Smooth muscle cell (in vitro differentiated cells): ENCODE measurements around the gene RAB12. TPM values are rescaled to one million over a fixed set of nuclear protein-coding genes. Genes with fewer than 3 reads are reported as not detected.

ENCODE experiments used
- DNase-seq: peaks from one replicate; lab custom pipeline; 2025; ENCODE audit not compliant: unreplicated experiment; lab: John Stamatoyannopoulos, UW
- H2AFZ ChIP-seq: fragments of 200-600 bp; sonication (generic); 2 replicates; pipeline ENCODE4 v1.6.0; 2016; ENCODE audit warnings: antibody characterized with exemption, low read depth, mild to moderate bottlenecking
- H3F3A ChIP-seq: fragments of 200-600 bp; sonication (generic); 2 replicates; pipeline ENCODE4 v1.6.0; 2017; ENCODE audit warnings: antibody characterized with exemption, low read depth
- H3K27ac ChIP-seq: fragments of 200-600 bp; sonication (generic); 2 replicates; pipeline ENCODE4 v1.5.1; 2016; ENCODE audit warnings: low read depth, mild to moderate bottlenecking
- H3K27me3 ChIP-seq: fragments of 200-600 bp; sonication (generic); 2 replicates; pipeline ENCODE4 v1.6.1; 2016; ENCODE audit warnings: low read depth, mild to moderate bottlenecking
- H3K36me3 ChIP-seq: fragments of 200-600 bp; sonication (generic); 2 replicates; pipeline ENCODE4 v1.5.1; 2016; ENCODE audit warnings: low read depth
- H3K4me1 ChIP-seq: fragments of 200-600 bp; sonication (generic); 2 replicates; pipeline ENCODE4 v1.5.1; 2016; ENCODE audit warnings: low read depth
- H3K4me2 ChIP-seq: fragments of 200-600 bp; sonication (generic); 2 replicates; pipeline ENCODE4 v1.6.0; 2016; ENCODE audit warnings: mild to moderate bottlenecking
- H3K4me3 ChIP-seq: fragments of 200-600 bp; sonication (generic); 2 replicates; pipeline ENCODE4 v1.5.1; 2016; ENCODE audit warnings: mild to moderate bottlenecking
- H3K79me2 ChIP-seq: fragments of 200-600 bp; sonication (generic); 2 replicates; pipeline ENCODE4 v1.6.0; 2016; ENCODE audit warnings: low read depth, mild to moderate bottlenecking
- H3K9ac ChIP-seq: fragments of 200-600 bp; sonication (generic); 2 replicates; pipeline ENCODE4 v1.6.0; 2016; ENCODE audit warnings: low read depth
- H3K9me3 ChIP-seq: fragments of 200-600 bp; sonication (generic); replicated peaks from 2 replicates; pipeline ENCODE4 v1.5.1; 2016; ENCODE audit warnings: low read depth
- H4K20me1 ChIP-seq: fragments of 200-600 bp; sonication (generic); 2 replicates; pipeline ENCODE4 v1.6.0; 2016; ENCODE audit warnings: low read depth
- CTCF ChIP-seq: fragments of 200-600 bp; sonication (generic); IDR thresholded peaks from 2 replicates; pipeline ENCODE4 v1.5.1; 2017; ENCODE audit warnings: borderline replicate concordance, mild to moderate bottlenecking, antibody characterized with exemption; ENCODE audit not compliant: insufficient read depth, poor library complexity, severe bottlenecking
- WGBS: methylation state at CpG from one replicate; pipeline ENCODE4 v1.1.7; 2016; ENCODE audit warnings: low lambda C conversion rate; 5-methylcytosine and 5-hydroxymethylcytosine counted together
- polyA plus RNA-seq: library from polyadenylated mRNA; unstranded; fragments of >200 nt; fragmentation: Nextera tagmentation; extraction: Ambion mirVana; gene quantifications from 2 replicates; pipeline ENCODE4 v1.2.1, GENCODE V29; 2016
- total RNA-seq: library from RNA; depleted of rRNA; stranded (reverse); fragments of >200 nt; gene quantifications from 2 replicates; pipeline ENCODE4 v1.2.3, GENCODE V29; 2014

RAB12 gene
- total and polyA plus RNA-seq, 2 experiments from 2014 or later = 5.0 to 53.8 TPM

DNA sequence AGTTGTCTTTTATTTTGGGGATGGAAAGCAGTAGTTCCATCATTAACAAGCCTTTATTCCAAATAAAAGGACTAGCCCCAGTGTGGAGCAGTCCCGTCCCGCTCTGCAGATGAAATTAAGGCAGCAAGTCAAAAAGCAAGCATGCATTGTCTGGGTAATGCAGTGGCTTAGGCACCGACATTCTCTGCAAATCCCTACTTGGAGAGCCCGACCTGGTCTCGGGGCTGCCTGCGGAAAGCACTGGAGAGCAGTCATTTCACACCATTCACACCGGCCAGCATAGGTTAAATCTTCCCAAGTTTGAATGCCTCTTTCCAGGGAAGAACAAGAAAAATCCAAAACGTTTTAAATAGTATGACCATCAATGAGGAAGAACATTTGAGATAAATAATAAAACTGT lies 24.4 kb upstream of the RAB12 start:
- no peak overlapping the region for H3K4me3 ChIP-seq
- H3K9me3 ChIP-seq = peaks cover 2% of the 10 kb centered on the region
- no peaks in the 10 kb centered on the region for H4K20me1 ChIP-seq
- no peak overlapping the region for H2AFZ ChIP-seq
- WGBS = 44% methylated on average over 8 of the region's 8 CpGs
- no peak overlapping the region for H3K4me2 ChIP-seq
- H3K4me1 ChIP-seq = peaks cover 6% of the 10 kb centered on the region
- H3K27ac ChIP-seq = no peak overlapping the region
- no peaks in the 10 kb centered on the region for H3F3A ChIP-seq
- no peaks in the 10 kb centered on the region for H3K79me2 ChIP-seq
- no peak for DNase-seq
- no peaks in the 10 kb centered on the region for H3K36me3 ChIP-seq
- no peaks in the 10 kb centered on the region for H3K27me3 ChIP-seq
- no peak for TF ChIP-seq CTCF
- H3K9ac ChIP-seq = no peak overlapping the region

- no peak for TF ChIP-seq CTCF
- no peak overlapping the region for H3K4me2 ChIP-seq
- H3K79me2 ChIP-seq = no peaks in the 10 kb centered on the region
- no peaks in the 10 kb centered on the region for H3F3A ChIP-seq
- H3K36me3 ChIP-seq = no peaks in the 10 kb centered on the region
- peaks cover 6% of the 10 kb centered on the region for H3K4me1 ChIP-seq
- DNase-seq = no peak
- no peaks in the 10 kb centered on the region for H3K27me3 ChIP-seq
- H4K20me1 ChIP-seq = no peaks in the 10 kb centered on the region
- no peak overlapping the region for H3K4me3 ChIP-seq
- H2AFZ ChIP-seq = no peak overlapping the region
- peaks cover 7% of the 10 kb centered on the region for H3K9me3 ChIP-seq
- 84% methylated on average over 4 of the region's 4 CpGs for WGBS
- H3K9ac ChIP-seq = no peak overlapping the region
- H3K27ac ChIP-seq = no peak overlapping the region
These were observed 22.3 kb upstream of the RAB12 start for GRCh38 chr18:8586941-8587340.

DNA sequence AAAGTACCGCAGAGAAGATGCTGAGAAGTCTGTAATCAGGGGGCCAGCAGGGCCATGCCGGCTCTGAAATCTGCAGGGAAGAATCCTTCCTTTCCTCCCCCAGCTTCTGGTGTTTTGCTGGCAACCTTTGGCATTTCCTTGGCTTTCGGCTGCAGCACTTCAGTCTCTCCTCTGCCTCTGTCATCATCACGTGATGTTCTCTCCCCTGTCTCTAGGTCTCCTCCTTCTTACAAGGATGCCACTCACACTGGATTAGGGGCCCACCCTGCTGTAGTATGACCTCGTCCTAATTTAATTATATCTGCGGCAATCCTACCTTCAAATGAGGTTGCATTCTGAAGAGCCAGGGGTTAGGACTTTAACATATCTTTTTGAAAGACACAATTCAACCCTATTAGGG lies 13.8 kb upstream of the RAB12 start:
- H3K4me2 ChIP-seq = no peak overlapping the region
- no peak overlapping the region for H3K9ac ChIP-seq
- H3K36me3 ChIP-seq = no peaks in the 10 kb centered on the region
- no peaks in the 10 kb centered on the region for H3K9me3 ChIP-seq
- H2AFZ ChIP-seq = no peak overlapping the region
- H3K27me3 ChIP-seq = no peaks in the 10 kb centered on the region
- H4K20me1 ChIP-seq = no peaks in the 10 kb centered on the region
- no peaks in the 10 kb centered on the region for H3K4me1 ChIP-seq
- no peak for DNase-seq
- no peak overlapping the region for H3K4me3 ChIP-seq
- 92% methylated on average over 6 of the region's 6 CpGs for WGBS
- no peak overlapping the region for H3K27ac ChIP-seq
- H3F3A ChIP-seq = no peaks in the 10 kb centered on the region
- no peaks in the 10 kb centered on the region for H3K79me2 ChIP-seq
- no peak for TF ChIP-seq CTCF

GRCh38 chr18:8601277-8602032 lies 7.8 kb upstream of the RAB12 start:
- DNase-seq = no peak
- Histone ChIP-seq H3K36me3 (no peaks in the 10 kb centered on the region), H2AFZ (no peak overlapping the region), H3K27ac (no peak overlapping the region), H4K20me1 (no peaks in the 10 kb centered on the region), H3K4me3 (no peak overlapping the region), H3K9ac (no peak overlapping the region), H3K9me3 (no peaks in the 10 kb centered on the region), H3K4me2 (no peak overlapping the region), H3K4me1 (no peaks in the 10 kb centered on the region), H3F3A (no peaks in the 10 kb centered on the region), H3K27me3 (no peaks in the 10 kb centered on the region), H3K79me2 (no peaks in the 10 kb centered on the region)
- 74% methylated on average over 6 of the region's 6 CpGs for WGBS
- TF ChIP-seq CTCF = no peak
